CD4-positive, alpha-beta memory T cell (primary cell): ENCODE results near the gene TOGARAM1. TPM values are rescaled to one million over a fixed set of nuclear protein-coding genes. Genes with fewer than 3 reads are reported as not detected.
A peak's percentile ranks its signal among the peaks of the same experiment; 100 is the strongest.
"Not testable (repeated sequence)": the region's sequence is repeated elsewhere in the genome, so short reads cannot be mapped to it uniquely, and the experiment has no call there.

Experiments
- CTCF ChIA-PET: fragments of 350-600 bp; sonication (Branson Sonifier 250); formaldehyde crosslinking; loops from one replicate; lab custom pipeline; 2021; ENCODE audit warnings: inconsistent platforms; ENCODE audit not compliant: partially characterized antibody; lab: Charles Lee
- POLR2A ChIA-PET: fragments of 350-600 bp; sonication (Branson Sonifier 250); formaldehyde crosslinking; loops from one replicate; lab custom pipeline; 2021; ENCODE audit not compliant: partially characterized antibody; lab: Charles Lee
- DNase-seq, 5 donors: peaks; one replicate each; pipeline versions ENCODE4 v3.0.0 to v3.0.0-alpha.2; 2020 to 2022; ENCODE audit warnings: mixed read lengths in 1 of 5
- H3K27ac ChIP-seq: one replicate; pipeline ENCODE4 v1.7.0; 2013; ENCODE audit warnings: low read depth, low read length
- H3K27me3 ChIP-seq: 2 replicates; pipeline ENCODE4 v1.7.0; 2013; ENCODE audit warnings: mild to moderate bottlenecking, low read length, moderate library complexity; ENCODE audit not compliant: insufficient read depth
- H3K36me3 ChIP-seq: 2 replicates; pipeline ENCODE4 v1.7.0; 2013; ENCODE audit warnings: mild to moderate bottlenecking, low read length, moderate library complexity; ENCODE audit not compliant: insufficient read depth
- H3K4me1 ChIP-seq: 2 replicates; pipeline ENCODE4 v1.7.0; 2013; ENCODE audit warnings: mild to moderate bottlenecking, low read length, moderate library complexity; ENCODE audit not compliant: insufficient read depth
- H3K4me3 ChIP-seq, 2 donors: one replicate each; pipeline ENCODE4 v1.7.0; 2013; ENCODE audit warnings: low read length in 2 of 2, mild to moderate bottlenecking in 1 of 2
- H3K9me3 ChIP-seq, 2 donors: one replicate each; pipeline ENCODE4 v1.7.0; 2013; ENCODE audit warnings: low read length in 2 of 2, control low read depth in 1 of 2; ENCODE audit not compliant: control insufficient read depth in 1 of 2
- H3K27ac Mint-ChIP-seq, 7 donors: one replicate each; pipeline ENCODE4 v1.8.0; 2020 to 2021; ENCODE audit warnings: mixed read lengths in 7 of 7, mild to moderate bottlenecking in 6 of 7, inconsistent platforms in 3 of 7, moderate library complexity in 3 of 7
- H3K27me3 Mint-ChIP-seq, 2 donors: one replicate each; pipeline ENCODE4 v1.8.0; 2020 to 2021; ENCODE audit warnings: mixed read lengths in 2 of 2
- H3K36me3 Mint-ChIP-seq, 2 donors: one replicate each; pipeline ENCODE4 v1.8.0; 2020 to 2021; ENCODE audit warnings: mixed read lengths in 2 of 2, inconsistent platforms in 1 of 2, mild to moderate bottlenecking in 1 of 2
- H3K4me1 Mint-ChIP-seq, 4 donors: one replicate each; pipeline ENCODE4 v1.8.0; 2020 to 2021; ENCODE audit warnings: mixed read lengths in 4 of 4, mild to moderate bottlenecking in 1 of 4
- H3K4me3 Mint-ChIP-seq, 8 donors: one replicate each; pipeline ENCODE4 v1.8.0; 2020 to 2021; ENCODE audit warnings: mixed read lengths in 8 of 8, mild to moderate bottlenecking in 7 of 8, moderate library complexity in 6 of 8, inconsistent platforms in 3 of 8
- H3K9me3 Mint-ChIP-seq, 8 donors: one replicate each; pipeline ENCODE4 v1.8.0; 2020 to 2021; ENCODE audit warnings: mixed read lengths in 8 of 8, mild to moderate bottlenecking in 5 of 8, inconsistent platforms in 3 of 8, moderate library complexity in 1 of 8
- intact Hi-C: fragments of 100-400 bp; cut with micrococcal nuclease; formaldehyde crosslinking; loops from one replicate; pipeline ENCODE4 v1.15.1; 2023
- polyA plus RNA-seq, 2 donors: library from polyadenylated mRNA; unstranded; fragments of 300-500 nt; fragmentation: Illumina TruSeq; gene quantifications; one replicate each; pipeline ENCODE4 v1.2.3, GENCODE V29; 2021
- total RNA-seq, 2 experiments: library from RNA; stranded (reverse); gene quantifications; one replicate each; pipeline ENCODE4 v1.2.3, GENCODE V29; 2021

Gene TOGARAM1
- total and polyA plus RNA-seq, 4 experiments from 2014 or later = 7.2 to 11.5 (median 10.0) TPM

DNA sequence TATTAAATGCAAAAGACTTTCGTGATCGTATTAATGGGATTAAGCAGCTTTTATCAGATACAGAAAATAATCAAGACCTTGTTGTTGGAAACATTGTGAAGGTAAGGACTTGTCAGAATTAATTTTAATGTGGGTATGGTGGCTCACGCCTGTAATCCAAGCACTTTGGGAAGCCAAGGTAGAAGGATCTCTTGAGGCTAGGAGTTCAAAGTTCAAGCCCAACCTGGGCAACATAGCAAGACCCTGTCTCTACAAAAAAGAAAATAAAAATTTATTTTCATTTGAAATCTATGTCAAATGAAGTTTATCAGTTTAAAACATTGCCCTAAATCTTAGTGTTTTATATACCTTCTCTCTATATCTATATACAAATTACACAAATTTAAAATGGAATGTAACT, 104.7 kb downstream of the TOGARAM1 start:
- Mint-ChIP-seq H3K4me3 (no peak overlapping the region), H3K27ac (no peak overlapping the region), H3K27me3 (no peaks in the 10 kb centered on the region), H3K36me3 (peaks cover 2 to 10% of the 10 kb centered on the region in 2 donors), H3K9me3 (no peaks in the 10 kb centered on the region), H3K4me1 (no peaks in the 10 kb centered on the region)
- Histone ChIP-seq H3K9me3 (no peaks in the 10 kb centered on the region), H3K4me3 (no peak overlapping the region), H3K27me3 (no peaks in the 10 kb centered on the region), H3K36me3 (peaks cover 3% of the 10 kb centered on the region), H3K27ac (no peak overlapping the region), H3K4me1 (no peaks in the 10 kb centered on the region)
- no peak for DNase-seq
- ChIA-PET CTCF (no interaction called here), POLR2A (no interaction called here)
- intact Hi-C loops = no loop called here

DNA sequence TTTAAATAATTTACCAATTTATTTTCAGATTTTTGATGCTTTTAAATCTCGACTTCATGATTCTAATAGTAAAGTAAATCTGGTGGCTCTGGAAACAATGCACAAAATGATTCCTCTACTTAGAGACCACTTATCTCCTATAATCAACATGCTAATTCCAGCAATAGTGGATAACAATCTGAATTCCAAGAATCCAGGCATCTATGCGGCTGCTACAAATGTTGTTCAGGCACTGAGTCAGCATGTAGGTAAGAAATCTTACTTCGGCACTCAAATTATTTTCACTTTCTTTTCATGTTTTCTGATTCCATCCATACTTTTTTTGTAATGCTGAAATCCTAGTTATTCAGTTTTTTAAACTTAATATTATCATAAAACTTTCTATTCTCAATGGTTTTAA, 106.4 kb downstream of the TOGARAM1 start:
- H3K36me3 ChIP-seq = peaks cover 3% of the 10 kb centered on the region
- H3K9me3 ChIP-seq = no peaks in the 10 kb centered on the region
- no peak for DNase-seq
- no peak overlapping the region for H3K4me3 ChIP-seq
- H3K4me1 ChIP-seq = no peaks in the 10 kb centered on the region
- POLR2A ChIA-PET = interaction anchor here (0.5 kb wide), 1 partner anchor 46 kb away, joined by 4 read pairs; no protein-coding TSS in a partner anchor
- intact Hi-C loops = no loop called here
- H3K27ac Mint-ChIP-seq = no peak overlapping the region
- peaks cover 2 to 10% of the 10 kb centered on the region in 2 donors for H3K36me3 Mint-ChIP-seq
- H3K9me3 Mint-ChIP-seq = no peaks in the 10 kb centered on the region
- no peaks in the 10 kb centered on the region for H3K27me3 Mint-ChIP-seq
- H3K4me3 Mint-ChIP-seq = no peak overlapping the region
- H3K4me1 Mint-ChIP-seq = no peaks in the 10 kb centered on the region
- no peak overlapping the region for H3K27ac ChIP-seq
- CTCF ChIA-PET = no interaction called here
- H3K27me3 ChIP-seq = no peaks in the 10 kb centered on the region

DNA sequence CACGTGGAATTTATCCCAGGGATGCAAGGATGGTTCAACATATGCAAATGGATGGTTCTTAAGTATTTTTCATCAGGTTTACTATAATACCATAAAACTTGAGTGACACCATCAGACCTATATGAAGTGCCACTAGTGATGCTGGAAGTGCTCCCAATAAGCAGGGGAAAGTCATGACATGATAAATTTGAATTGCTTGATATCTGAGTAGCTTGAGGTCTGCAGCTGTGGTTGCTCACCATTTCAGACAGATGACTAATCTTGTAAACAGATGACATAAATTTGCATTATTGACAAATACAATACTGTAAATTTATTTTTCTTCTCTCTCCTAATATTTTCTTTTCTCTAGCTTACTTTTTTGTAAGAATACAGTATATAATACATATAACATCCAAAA, 108.2 kb downstream of the TOGARAM1 start:
- Histone ChIP-seq H3K27ac (no peak overlapping the region), H3K27me3 (no peaks in the 10 kb centered on the region), H3K4me1 (no peaks in the 10 kb centered on the region), H3K9me3 (no peaks in the 10 kb centered on the region), H3K36me3 (peaks cover 3% of the 10 kb centered on the region), H3K4me3 (no peak overlapping the region)
- CTCF ChIA-PET = no interaction called here
- DNase-seq = no peak
- H3K4me3 Mint-ChIP-seq = no peak overlapping the region
- intact Hi-C loops = no loop called here
- H3K4me1 Mint-ChIP-seq = no peaks in the 10 kb centered on the region
- H3K27ac Mint-ChIP-seq = no peak overlapping the region
- H3K36me3 Mint-ChIP-seq = peaks cover 2 to 6% of the 10 kb centered on the region in 2 donors
- no peaks in the 10 kb centered on the region for H3K9me3 Mint-ChIP-seq
- no peaks in the 10 kb centered on the region for H3K27me3 Mint-ChIP-seq
- POLR2A ChIA-PET = no interaction called here

DNA sequence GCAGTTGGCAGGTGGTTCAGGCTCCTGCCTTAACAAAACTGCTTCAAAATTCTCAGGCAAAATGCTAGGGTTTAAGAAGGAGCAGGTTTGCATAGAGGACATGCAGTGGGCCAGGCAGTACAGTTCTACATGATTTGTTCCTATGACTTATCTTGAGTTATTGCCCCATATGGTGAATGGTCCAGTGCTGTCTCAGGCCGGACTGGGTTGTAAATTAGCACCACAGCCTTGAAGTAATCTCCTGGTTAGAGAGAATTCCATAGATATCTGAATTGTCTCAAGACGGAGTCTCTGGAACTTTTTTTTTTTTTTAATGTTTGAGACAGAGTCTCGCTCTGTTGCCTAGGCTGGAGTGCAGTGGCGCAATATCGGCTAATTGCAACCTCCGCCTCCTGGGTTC, 110.1 kb downstream of the TOGARAM1 start:
- H3K27me3 ChIP-seq = no peaks in the 10 kb centered on the region
- H3K4me1 ChIP-seq = no peaks in the 10 kb centered on the region
- no peak overlapping the region for H3K4me3 ChIP-seq
- ChIA-PET CTCF (interaction anchor here (1.3 kb wide), 1 partner anchor 19 kb away, joined by 7 read pairs; no protein-coding TSS in a partner anchor), POLR2A (no interaction called here)
- intact Hi-C loops = no loop called here
- H3K27ac ChIP-seq = no peak overlapping the region
- no peak overlapping the region for H3K27ac Mint-ChIP-seq
- no peaks in the 10 kb centered on the region for H3K4me1 Mint-ChIP-seq
- no peak for DNase-seq
- H3K9me3 ChIP-seq = no peaks in the 10 kb centered on the region
- H3K36me3 ChIP-seq = no peaks in the 10 kb centered on the region
- H3K4me3 Mint-ChIP-seq = no peak overlapping the region
- H3K36me3 Mint-ChIP-seq = peaks cover 2 to 3% of the 10 kb centered on the region in 2 donors
- no peaks in the 10 kb centered on the region for H3K27me3 Mint-ChIP-seq
- H3K9me3 Mint-ChIP-seq = no peaks in the 10 kb centered on the region

DNA sequence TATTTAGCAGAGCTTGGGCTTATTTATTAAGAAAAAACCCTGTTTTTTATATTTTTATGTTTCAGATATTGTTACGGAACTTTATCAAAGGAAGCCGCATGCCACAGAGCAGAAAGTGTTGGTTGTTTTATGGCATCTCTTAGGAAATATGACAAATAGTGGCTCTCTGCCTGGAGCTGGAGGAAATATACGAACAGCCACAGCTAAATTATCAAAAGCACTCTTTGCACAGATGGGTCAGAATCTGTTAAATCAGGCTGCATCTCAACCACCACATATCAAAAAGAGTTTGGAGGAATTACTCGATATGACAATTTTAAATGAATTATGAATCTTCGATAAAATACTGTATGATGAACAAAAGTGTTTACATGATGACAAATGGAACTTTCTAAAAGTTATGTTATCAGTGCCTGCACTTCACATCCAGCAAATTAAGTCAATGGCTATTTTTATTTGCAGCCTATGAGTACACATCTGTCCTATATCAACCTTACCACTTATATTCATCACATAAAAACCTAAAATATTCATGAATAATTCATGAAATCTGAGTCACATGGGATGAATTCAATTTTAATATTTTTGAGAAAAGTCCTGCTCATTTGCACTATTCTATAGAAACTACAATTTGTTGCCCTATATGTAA, 111.4 kb downstream of the TOGARAM1 start:
- H3K4me1 Mint-ChIP-seq = no peaks in the 10 kb centered on the region
- no peaks in the 10 kb centered on the region for H3K4me1 ChIP-seq
- H3K9me3 ChIP-seq = no peaks in the 10 kb centered on the region
- no peak overlapping the region for H3K4me3 Mint-ChIP-seq
- no peaks in the 10 kb centered on the region for H3K9me3 Mint-ChIP-seq
- no peaks in the 10 kb centered on the region for H3K27me3 Mint-ChIP-seq
- H3K36me3 ChIP-seq = no peaks in the 10 kb centered on the region
- H3K27me3 ChIP-seq = no peaks in the 10 kb centered on the region
- no peak overlapping the region for H3K27ac ChIP-seq
- intact Hi-C loops = no loop called here
- ChIA-PET CTCF (no interaction called here), POLR2A (no interaction called here)
- no peak overlapping the region for H3K27ac Mint-ChIP-seq
- H3K4me3 ChIP-seq = no peak overlapping the region
- H3K36me3 Mint-ChIP-seq = peaks cover 2 to 3% of the 10 kb centered on the region in 2 donors
- DNase-seq = no peak

DNA sequence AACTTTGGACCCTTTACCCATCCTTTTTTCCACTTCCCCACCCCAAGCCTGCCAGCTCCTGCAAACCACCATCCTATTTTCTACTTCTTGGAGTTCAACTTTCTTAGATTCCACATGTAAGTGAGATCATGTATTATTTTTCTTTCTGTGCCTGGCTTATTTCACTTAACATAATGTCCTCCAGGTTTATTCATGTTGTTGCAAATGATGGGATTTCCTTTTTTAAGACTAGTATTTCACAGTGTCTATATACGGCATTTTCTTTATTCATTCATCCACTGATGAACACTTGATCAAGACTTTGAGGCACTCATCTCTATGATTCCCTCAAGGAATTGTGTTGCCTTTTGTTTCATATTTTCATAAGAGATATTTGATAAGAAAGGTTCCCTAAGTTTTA, 116.3 kb downstream of the TOGARAM1 start:
- H3K9me3 ChIP-seq = no peaks in the 10 kb centered on the region
- H3K9me3 Mint-ChIP-seq = peaks cover 0 to 2% (median 0%) of the 10 kb centered on the region in 8 donors
- intact Hi-C loops = no loop called here
- H3K27me3 ChIP-seq = no peaks in the 10 kb centered on the region
- no peak for DNase-seq
- peaks cover 2 to 6% (median 4%) of the 10 kb centered on the region in 4 donors for H3K4me1 Mint-ChIP-seq
- H3K4me1 ChIP-seq = peaks cover 4% of the 10 kb centered on the region
- H3K36me3 Mint-ChIP-seq = no peaks in the 10 kb centered on the region
- H3K4me3 ChIP-seq = no peak overlapping the region
- no peak overlapping the region for H3K27ac ChIP-seq
- no peaks in the 10 kb centered on the region for H3K27me3 Mint-ChIP-seq
- H3K27ac Mint-ChIP-seq = peak overlapping the region in 1 of 7 donors; percentile 16
- POLR2A ChIA-PET = no interaction called here
- CTCF ChIA-PET = interaction anchor here (1.1 kb wide), 1 partner anchor 18 kb away, joined by 3 read pairs; no protein-coding TSS in a partner anchor
- no peaks in the 10 kb centered on the region for H3K36me3 ChIP-seq
- no peak overlapping the region for H3K4me3 Mint-ChIP-seq

DNA sequence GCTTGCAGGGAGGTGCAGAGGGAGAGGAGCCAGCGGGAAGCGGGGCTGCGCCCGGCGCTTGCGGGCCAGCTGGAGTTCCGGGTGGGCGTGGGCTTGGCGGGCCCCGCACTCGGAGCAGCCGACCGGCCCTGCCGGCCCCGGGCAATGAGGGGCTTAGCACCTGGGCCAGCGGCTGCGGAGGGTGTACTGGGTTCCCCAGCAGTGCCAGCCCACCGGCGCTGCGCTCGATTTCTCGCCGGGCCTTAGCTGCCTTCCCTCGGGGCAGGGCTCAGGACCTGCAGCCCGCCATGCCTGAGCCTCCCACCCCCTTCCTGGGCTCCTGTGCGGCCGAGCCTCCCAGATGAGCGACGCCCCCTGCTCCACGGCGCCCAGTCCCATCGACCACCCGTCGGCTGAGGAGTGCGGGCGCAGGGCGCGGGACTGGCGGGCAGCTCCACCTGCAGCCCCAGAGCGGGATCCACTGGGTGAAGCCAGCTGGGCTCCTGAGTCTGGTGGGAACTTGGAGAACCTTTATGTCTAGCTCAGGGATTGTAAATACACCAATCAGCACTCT, 118.5 kb downstream of the TOGARAM1 start:
- POLR2A ChIA-PET = interaction anchor here (1.0 kb wide), 1 partner anchor 119 kb away, joined by 4 read pairs; the partner anchor contains the start of genes KLHL28 and TOGARAM1
- H3K9me3 ChIP-seq, H3K27ac Mint-ChIP-seq, H3K36me3 Mint-ChIP-seq, H3K4me3 Mint-ChIP-seq, H3K27me3 Mint-ChIP-seq, intact Hi-C loops, H3K4me3 ChIP-seq, H3K9me3 Mint-ChIP-seq, H3K27me3 ChIP-seq, DNase-seq, CTCF ChIA-PET, H3K36me3 ChIP-seq, H3K27ac ChIP-seq: not testable (repeated sequence)
- peaks cover 18% of the 10 kb centered on the region for H3K4me1 ChIP-seq
- H3K4me1 Mint-ChIP-seq = peaks cover 13 to 25% (median 19%) of the 10 kb centered on the region in 4 donors
